Body of pancreas (tissue), 4 donors: ENCODE results near the gene GPR3.

Experiments used
- CTCF ChIP-seq, 7 experiments: fragments of 450-650 bp in 4 of 7; fragments of 200-600 bp in 3 of 7; sonication (generic) in 3 of 7; IDR thresholded peaks; one replicate each; pipeline ENCODE4 v1.5.1; 2016 to 2019; ENCODE audit warnings: antibody characterized with exemption in 7 of 7
- POLR2A ChIP-seq, 3 donors: fragments of 450-650 bp; IDR thresholded peaks; one replicate each; pipeline ENCODE4 v1.6.1; 2016; ENCODE audit warnings: antibody characterized with exemption in 3 of 3, mild to moderate bottlenecking in 2 of 3

GRCh38 chr1:27361553-27361952 lies 30.9 kb upstream of the GPR3 start:
- no peak for TF ChIP-seq CTCF (IDR thresholded peaks at IDR 0.05)
- TF ChIP-seq POLR2A (IDR thresholded peaks at IDR 0.05): no peak
